ENCODE data around the gene ABI3BP.
"Not testable (repeated sequence)": the region's sequence is repeated elsewhere in the genome, so short reads cannot be mapped to it uniquely, and the experiment has no call there.

The ABI3BP gene

DNA sequence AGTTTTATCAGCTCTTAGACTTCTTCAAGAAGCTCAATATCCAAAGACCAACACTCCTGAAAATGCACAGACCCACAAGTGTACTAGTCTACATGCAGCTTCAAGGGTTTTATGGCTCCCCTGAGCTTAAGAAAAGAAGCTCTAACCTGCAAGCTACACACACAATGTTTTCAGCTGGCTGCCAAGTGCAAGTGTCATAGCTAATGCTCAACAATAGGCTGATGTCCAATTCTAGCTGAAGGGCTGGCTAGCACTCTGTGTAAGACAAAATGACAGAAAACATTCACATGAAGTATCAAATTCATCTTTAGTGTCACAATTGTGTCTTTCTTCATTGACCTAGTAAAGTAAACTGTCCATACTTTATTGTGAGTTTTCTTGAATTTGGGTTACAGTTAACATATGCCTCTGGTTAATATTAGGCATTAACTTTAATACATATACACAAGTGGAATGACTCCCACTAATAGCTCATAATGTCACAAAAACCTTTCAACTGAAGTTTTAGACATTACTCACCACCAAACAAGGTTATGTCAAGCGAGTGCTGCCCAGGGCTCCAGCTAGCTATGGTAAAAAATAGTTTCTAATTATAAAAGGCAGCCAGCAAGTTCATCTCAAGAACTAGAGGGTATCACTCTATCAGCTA is 15.1 kb downstream of the ABI3BP start:
- no peak for DNase-seq

DNA sequence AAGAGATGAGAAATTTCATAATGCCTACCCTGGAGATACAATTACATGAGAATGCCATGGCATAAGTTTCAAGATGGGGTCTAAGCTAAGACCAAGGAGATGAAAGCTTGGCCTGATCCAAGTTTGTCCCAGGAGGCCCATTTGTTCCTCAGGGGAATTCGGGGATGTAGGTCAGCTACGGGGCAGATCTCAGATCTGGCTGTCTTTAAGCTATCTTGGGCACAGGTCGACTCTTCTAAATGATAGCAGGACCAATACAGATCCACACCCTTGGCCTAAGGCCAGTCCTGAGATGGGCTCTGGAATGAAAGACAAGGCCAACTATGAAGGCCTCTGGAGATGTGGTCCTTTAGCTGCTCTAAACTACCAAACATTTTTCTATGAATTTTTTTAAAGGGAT is 16.6 kb downstream of the ABI3BP start:
- DNase-seq = no peak

DNA sequence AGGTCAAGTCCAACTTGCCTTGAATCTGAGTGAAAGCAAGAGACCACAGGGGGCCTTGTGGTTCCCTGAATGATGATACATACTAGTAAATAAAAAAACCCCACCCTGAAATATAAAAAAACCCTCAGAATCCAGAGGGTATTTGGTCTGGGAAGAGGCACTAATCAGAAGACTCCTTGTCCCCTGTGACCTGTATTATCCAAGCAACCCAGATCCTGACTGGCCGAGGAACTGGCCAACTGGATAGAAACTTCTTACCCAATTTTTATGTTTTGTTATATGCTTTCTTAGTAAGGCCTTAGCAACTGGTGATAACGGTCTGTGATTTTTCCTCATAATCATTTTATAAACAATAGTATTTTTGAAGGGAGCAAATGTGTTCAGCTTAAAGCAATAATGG is 17.5 kb downstream of the ABI3BP start:
- no peak for DNase-seq

DNA sequence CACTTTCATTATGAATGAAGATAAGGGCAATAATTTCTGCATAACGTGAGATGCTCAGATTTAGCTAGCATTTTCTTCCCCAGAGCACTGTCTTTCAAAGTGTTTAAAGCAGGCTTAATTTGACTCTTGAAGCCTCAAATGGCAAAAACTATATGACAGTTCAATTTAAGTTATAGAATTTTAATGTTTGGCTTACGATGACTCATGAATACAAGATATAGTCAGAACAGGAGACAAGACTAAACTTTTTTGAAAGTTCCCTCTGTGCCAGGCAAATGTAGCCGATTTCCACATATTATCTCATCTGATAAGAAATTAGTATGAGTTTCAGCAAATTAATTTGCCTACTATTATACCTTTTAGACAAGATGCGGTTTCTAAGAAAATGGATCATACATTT is 19.6 kb downstream of the ABI3BP start:
- no peak for DNase-seq

DNA sequence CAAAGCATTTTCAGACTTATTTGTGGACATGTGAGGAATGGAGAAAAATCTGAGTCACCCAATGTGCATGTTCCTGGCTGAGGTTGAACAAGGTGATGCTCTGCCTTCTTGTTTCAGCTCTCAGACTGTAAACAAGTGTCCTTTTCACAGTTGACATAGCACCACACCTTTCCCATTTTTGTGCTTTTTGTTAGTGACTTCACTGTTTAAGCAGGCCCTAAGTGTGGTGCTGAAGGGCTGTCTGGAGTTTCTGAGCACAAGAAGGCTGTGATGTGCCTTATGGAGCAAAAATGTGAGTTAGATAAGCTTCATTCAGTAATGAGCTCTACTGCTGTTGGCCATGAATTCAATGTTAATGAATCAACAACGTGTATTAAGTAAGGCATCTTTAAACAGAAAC is 20.4 kb downstream of the ABI3BP start:
- no peak for DNase-seq

DNA sequence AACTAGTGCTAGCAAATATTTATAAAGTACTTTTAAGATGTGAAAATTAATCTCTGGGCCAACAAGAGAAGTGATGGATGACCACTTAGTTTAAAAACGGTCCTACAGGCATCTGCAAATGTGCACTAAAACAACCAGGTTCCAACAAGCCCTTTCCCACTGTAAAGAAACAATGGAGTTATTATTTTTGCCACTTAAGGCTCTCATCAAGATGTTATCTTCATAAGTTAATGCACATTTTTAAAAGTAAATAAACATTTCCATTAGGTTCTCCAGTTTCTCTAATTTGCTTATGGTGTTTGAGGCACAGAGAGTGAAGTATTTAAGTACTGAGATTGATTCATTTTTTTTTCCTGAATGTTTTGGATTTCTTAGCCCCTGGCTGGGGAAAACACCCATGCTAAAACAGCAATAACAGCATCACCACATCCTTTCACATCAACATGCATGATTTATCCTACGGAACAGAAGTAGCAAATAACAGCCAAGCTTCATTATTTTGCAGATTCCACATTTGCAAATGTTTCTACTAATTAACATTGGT is 20.8 kb downstream of the ABI3BP start:
- no peak for DNase-seq

DNA sequence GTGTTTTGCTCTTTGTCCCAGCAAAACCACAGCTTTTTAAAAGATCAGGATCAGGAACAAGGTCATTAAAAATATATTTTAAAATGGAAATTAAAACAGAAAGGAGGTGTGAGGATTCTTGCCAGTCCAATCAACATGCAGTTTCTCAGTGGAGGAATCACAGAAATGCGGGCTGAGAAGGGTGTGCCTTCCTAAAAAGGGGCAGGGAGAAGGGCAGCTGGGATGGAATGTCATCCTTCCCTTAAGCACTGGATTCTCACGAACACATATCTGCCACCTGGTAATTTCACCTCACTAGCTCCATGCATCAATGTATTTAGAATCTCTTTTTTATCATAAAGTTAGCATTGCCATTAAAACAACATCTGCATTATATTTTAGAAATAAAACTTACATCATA is 21.4 kb downstream of the ABI3BP start:
- no peak for DNase-seq

DNA sequence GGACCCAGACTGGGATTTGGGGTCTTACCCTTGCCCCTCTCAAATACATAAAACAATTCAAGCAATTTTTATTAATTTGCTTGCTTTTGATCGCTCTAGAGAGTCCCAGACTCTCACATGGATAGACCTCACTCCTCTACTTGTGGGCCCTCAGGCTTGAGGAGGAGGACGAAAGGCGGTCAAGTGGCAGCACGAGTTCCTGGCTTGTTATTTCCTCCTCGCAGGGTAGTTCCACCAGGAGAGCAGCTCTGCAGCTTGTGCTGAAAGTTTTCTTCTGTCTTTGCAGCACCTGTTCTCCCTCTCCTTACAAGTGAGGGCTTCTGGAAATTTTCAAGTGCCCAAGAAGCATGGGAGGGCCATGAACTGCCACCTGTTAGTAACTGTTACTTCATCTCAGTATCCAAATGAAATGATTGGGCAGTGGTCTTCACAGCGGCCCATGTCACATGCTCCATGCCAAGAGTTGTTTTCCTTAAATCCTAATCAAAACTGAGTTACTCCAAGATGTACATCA is 22.7 kb downstream of the ABI3BP start:
- DNase-seq = no peak

DNA sequence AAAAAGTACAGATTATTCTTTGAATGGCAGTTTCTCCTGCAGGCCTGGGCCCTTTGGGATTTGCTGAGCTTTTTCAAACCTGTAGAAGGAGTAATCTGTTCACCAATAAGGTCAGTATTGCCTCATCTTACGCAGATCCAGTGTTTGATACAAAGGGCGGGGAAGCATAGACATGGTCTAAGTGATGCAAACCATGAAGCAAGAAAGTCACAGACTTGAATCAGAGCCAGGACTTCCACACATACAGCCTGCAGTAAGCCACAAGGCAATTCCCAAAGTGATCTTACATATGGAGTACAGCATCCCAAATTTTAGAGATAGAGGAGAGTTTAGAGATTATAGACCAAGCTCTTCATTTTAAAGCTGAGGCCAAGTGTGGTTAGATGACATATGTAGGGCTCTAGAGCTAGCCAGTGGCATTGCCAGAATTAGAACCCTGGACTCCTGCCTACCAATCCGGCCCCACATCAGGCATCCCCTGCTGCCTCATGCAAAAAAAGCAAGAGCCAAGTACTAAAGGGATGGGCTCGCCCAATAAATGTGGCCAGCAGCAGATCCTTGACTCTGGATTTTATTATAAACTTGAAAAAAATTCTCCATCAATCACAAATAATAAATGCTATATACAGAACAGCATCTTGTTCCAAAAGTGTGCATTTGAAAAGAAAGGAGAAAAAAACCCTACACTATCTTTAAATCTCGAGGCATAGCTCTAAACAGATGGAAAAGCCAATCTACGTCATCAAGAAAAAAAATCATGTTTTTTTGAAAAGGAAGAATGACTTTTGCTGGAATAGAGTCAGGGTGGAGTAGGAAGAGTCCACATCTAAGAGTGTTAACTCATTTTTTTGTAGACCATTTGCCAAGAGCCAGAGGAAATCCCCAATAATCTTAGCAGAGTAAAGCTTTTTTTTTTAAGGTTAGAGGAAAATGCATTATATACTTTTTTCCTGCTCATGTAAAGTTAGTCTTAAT is 24.0 kb downstream of the ABI3BP start:
- peak; percentile 42 for DNase-seq

DNA sequence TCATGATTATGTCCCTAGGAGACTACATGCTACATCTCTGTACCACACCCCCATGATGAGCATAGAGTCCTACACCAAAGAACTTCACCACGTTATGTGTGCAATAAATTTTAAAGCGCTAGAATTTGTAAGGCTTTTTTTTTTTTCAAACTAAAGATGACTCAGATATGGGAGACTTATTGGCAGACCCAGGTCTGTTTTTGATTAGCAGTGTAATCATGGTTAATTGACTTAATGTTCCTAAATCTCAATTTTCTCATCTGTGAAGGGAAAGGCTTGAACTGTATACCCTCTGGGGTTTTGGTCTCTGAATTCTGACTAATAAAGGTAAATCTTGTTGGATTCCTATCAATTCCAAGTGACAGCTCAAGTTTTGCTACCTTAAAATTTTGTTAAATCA is 26.4 kb downstream of the ABI3BP start:
- DNase-seq = no peak

DNA sequence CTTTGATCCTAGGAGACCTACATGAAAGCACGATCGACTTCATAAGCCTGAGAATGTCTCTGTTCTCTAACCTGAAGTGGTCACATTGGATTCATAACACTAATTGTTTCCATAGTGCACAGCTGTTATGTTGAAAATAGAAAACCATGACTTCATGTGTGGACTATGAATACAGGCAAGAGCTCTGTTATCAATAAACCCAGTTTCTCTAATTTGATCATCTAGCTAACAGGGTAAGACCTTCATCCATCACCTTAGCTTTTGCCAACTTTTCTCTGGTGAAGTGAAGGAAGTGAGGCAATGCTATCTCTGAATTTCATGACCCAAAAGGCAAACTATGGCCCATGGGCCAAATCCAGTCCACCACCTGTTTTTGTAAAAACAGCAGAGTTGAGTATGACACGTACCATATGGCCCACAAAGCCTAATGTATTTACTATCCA is 27.2 kb downstream of the ABI3BP start:
- no peak for DNase-seq

DNA sequence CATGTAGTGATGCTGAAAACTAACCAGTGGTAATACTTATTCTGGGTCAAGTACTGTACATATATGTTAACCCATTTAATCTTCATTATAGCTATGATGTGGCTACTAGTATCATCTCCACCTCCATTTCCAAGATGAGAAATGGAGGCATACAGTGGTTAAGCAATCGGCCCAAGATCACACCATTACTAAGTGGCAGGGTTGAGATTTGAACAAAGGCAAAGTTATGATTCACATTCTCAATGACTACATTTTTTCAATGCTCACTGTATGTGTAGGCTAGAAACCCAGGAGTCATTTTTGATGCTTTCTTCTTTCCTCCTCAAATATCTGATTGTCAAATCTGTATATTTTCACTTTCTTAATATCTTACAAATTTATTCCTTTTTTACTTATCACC is 30.2 kb downstream of the ABI3BP start:
- no peak for DNase-seq

DNA sequence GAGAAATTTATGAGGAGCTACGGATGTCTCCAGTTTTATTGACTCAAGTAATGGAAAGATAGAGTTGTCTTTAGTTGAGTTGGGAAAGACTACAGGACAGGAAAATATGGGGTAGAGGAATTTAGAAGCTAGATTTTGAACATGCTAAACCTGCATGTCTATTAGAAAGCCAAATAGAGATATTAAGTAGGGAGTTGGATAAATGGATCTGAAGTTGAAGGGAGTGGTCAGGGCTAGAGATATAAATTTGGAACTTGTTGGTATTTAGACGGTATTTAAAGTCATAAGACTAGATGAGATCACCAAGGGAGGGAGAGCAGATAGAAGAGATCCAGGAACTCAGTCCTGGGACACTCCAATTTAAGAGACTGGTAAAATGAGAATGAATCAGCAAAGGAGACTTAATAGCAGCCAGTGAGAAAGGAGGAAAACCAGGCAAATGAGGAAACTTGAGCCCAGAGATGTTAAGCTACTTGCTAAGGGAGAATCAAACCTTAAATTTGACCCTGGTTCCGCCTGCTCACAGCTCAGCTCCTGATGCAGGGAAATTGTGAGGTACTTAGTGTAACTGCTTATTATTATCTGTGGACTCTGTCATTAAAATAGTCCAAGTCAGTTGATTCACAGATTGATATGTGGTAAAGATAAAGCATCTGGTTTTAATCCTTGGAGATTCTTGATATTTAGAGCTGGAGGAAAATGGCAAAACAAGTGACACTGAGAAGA is 35.8 kb downstream of the ABI3BP start:
- no peak for DNase-seq

DNA sequence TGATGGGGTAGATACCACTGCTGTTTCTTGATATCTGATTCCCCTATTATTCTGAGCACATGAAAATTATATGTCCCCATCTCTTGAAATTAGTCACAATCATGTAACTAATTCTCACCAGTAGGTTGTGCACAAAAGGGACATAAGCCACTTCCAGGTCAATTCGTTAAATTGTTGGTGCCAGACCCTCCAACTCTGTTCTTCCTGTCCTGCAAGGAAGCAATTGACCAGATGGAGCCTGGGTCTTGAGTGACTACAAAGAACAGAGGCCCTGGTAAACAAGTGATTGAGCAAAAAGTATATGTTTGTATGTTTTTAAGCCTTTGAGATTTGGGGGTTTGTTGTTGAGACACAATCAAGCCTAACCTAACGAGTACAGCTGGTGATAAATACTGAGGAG is 36.9 kb downstream of the ABI3BP start:
- DNase-seq = no peak

DNA sequence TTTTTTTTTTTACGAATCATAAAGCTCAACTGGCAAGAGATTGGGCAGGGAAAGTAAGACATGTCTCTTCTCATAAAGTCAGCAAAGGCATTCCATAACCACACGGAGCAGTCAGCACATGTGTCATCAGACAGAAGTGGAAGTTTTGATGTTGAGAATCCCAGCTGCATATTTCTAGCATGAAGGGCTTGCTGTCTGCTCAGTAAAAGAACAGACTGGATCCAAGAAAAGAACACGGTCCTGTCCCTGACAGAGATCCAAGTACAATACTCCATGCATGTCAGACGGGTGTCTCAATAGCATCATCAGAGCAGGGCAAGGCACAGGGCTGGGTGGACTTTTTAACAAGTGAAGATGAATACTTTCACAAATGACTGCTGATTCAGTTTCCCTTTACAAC is 38.2 kb downstream of the ABI3BP start:
- peak; percentile 47 for DNase-seq

DNA sequence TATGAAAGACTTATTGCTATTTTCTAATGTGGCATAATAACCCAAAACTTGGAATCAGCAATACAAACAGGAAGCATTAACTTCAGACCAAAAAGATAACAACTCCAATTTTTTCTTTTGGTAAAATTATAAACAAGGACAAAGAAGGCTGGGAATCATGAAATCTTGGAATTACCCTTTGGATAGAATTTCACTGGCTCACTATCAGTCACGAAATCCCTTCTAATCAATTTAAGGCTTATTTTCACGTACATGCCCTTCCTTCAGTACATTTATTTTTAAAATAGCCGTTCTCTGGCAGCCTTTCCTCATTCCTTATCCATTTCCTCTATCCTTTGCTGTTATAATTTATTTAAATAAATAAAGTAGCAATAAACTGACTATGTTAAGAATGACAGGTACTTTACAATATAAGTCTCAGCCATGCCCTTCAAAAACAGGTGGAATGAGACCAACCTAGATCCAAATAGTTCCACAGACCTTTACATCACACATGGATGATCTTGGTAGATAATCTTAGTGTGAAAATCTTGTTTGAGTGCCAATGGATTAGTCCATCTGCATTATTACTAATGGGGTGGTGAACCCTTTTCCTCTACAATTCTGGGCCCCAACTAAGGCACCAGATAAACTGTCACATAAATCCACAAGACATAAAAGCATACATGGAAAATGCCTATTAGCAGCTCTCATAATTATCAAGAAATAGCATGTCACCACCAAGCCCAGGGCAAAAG is 38.9 kb downstream of the ABI3BP start:
- no peak for DNase-seq

DNA sequence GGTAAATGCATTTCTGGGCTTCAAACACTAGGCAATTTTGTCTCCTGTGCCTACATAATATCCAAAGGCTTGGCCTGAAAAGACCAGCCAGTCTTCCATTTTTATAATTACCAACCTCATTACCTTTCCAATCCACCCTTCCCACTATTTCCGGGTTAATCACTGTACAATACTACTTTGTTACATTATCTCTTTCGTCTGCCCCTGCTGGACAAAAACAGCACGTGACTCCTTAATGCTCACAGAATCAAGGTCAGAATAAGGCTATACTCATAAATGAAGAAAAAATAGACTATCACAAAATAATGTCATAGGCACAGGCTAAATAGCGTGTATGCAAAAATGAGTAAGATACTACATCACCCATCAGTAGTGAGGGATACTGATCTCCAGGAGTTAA is 40.1 kb downstream of the ABI3BP start:
- DNase-seq = no peak

DNA sequence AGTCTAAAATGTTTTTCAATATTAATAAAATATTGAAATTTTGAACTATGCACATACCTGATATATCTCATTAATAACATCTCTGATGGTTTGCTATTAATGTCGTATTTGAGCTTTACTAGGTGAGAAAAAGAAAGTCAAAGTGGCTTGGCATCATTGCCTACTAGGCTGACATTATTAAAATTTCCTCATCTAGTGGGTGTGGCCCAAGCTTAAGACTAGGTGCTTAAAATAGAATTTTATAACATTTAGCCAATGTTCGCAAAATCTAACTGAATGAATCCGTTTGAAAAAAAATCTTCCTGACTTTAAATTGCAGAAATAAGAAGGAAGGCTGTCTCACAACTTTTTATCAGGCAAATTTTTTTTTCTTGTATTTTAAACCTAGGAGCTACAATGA is 46.1 kb downstream of the ABI3BP start:
- DNase-seq = no peak

DNA sequence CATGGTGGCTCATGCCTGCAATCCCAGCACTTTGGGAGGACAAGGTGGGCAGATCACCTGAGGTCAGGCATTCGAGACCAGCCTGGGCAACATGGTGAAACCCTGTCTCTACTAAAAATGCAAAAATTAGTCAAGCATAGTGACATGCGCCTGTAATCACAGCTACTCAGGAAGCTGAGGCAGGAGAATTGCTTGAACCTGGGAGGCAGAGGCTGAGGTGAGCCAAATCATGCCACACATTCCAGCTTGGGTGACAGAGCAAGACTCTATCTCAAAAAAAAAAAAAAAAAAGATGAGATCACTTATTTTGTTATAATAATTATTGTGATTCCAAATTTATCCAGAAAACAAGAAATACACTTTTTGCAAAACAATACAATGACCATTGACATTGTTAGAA is 47.1 kb downstream of the ABI3BP start:
- DNase-seq = not testable (repeated sequence)

DNA sequence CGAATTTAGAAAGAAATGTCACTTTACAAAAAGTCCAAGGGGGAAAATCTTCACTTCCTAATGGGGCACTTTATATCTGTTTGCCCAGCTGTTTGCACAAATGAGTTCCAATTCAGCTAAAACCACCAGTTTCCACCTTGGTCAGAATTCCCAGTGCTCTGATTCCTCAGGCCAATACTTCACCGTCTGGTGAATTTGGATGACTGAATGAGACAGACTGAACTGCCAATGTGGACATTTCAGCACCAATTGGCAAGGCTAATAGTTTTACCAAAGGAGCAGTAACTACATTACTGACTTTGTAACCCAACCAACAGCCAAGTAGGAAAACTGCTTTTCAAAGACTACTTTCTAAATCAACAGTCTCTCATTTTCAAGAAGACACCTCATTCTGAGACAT is 51.8 kb downstream of the ABI3BP start:
- no peak for DNase-seq

DNA sequence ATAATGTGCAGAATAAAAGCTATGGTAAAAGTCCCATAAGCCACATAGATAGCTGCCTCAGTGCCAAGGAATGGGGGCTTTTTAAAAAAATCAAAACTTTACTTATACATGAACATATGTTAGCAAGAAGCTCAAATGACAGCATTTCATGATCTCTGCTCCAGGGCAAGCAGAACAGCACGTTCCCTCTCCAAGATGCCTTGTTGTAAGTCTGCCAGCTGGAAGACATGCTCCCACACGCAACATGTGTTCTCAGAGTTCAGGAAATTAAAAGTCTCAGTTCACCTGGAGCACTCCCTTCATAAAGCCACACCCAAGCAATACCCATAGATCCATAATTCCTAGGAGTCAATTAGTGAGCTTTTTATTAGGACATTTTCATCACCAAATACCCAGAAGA is 52.2 kb downstream of the ABI3BP start:
- peak; percentile 51 for DNase-seq

DNA sequence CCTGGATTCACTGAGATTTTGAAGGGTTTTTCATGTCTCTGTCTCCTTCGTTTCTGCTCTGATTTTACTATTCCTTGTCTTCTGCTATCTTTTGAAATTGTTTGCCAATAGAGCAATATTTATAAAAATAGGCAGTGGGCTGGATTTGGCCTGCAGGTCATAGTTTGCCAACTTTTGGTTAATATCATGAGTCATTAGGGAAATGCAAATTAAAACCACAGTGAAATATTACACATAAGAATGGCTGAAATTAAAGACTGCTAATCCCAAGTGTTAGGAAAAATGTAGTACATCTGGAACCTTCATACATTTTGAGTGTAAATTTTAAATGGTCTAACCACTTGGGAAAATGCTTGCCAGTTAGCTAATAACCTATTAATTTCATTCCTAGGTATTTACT is 56.3 kb downstream of the ABI3BP start:
- no peak for DNase-seq

Measured in left hindlimb (tissue), 1 donor.